Activated naive CD8-positive, alpha-beta T cell treated with anti-CD3 and anti-CD28 coated beads for 36 hours (primary cell): ENCODE results near the gene PDP2. TPM values are rescaled to one million over a fixed set of nuclear protein-coding genes. Genes with fewer than 3 reads are reported as not detected.

Experiments used
- DNase-seq: peaks from one replicate; pipeline ENCODE4 v3.0.0; 2021
- H3K27ac Mint-ChIP-seq: one replicate; pipeline ENCODE4 v1.8.0; 2022; ENCODE audit warnings: mild to moderate bottlenecking, moderate library complexity, mixed read lengths
- H3K27me3 Mint-ChIP-seq: one replicate; pipeline ENCODE4 v1.8.0; 2022; ENCODE audit warnings: mild to moderate bottlenecking, mixed read lengths
- H3K36me3 Mint-ChIP-seq: one replicate; pipeline ENCODE4 v1.8.0; 2021; ENCODE audit warnings: mild to moderate bottlenecking, mixed read lengths
- H3K4me1 Mint-ChIP-seq: one replicate; pipeline ENCODE4 v1.8.0; 2021; ENCODE audit warnings: mixed read lengths
- H3K4me3 Mint-ChIP-seq: one replicate; pipeline ENCODE4 v1.8.0; 2022; ENCODE audit warnings: mild to moderate bottlenecking, moderate library complexity, mixed read lengths
- H3K9me3 Mint-ChIP-seq: one replicate; pipeline ENCODE4 v1.8.0; 2022; ENCODE audit warnings: mixed read lengths
- total RNA-seq, 2 experiments: library from RNA; stranded (reverse); gene quantifications; one replicate each; pipeline ENCODE4 v1.2.3, GENCODE V29; 2021

PDP2 gene
- total RNA-seq, 2 experiments from 2014 or later = 25.5 to 25.9 TPM

DNA sequence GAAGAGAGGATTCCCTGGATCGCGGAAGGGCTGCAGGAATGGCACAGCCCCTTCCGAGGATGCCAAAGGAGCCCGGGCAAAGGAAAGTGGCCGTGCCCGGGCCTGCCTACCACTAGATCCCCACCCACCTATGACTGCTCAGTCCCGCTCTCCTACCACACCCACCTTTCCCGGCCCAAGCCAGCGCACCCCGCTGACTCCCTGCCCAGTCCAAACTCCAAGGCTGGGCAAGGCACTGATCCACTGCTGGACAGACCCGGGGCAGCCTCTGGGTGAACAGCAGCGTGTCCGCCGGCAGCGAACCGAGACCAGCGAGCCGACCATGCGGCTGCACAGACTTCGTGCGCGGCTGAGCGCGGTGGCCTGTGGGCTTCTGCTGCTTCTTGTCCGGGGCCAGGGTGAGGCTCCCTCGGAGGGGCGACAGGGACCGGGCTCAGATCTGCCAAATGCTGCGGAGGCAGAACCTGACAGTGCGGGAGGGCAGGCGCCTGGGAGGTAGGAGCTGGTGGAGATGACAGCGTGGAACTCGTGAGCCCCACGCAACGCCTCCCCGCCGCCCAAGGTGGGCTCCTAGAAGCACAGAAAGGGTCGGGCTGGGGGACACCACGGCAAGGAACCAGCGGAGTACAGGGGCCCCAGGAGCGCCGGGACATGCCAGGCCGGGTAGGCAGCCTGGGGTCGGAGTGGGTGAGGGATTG is 55.1 kb downstream of the PDP2 start, which contains the start of gene CES2:
CES2 (plus strand) TSS at position 203 of the 698 bp plus-strand sequence; CDS start at position 323, 120 bp downstream.
- H3K4me3 Mint-ChIP-seq = peak within 1 kb of the TSS; percentile 97
- peaks cover 38% of the 10 kb centered on the region for H3K4me1 Mint-ChIP-seq
- H3K36me3 Mint-ChIP-seq = peaks cover 30% of the 10 kb centered on the region
- DNase-seq = no peak
- H3K9me3 Mint-ChIP-seq = no peaks in the 10 kb centered on the region
- no peaks in the 10 kb centered on the region for H3K27me3 Mint-ChIP-seq
- peak within 1 kb of the TSS; percentile 99 for H3K27ac Mint-ChIP-seq

DNA sequence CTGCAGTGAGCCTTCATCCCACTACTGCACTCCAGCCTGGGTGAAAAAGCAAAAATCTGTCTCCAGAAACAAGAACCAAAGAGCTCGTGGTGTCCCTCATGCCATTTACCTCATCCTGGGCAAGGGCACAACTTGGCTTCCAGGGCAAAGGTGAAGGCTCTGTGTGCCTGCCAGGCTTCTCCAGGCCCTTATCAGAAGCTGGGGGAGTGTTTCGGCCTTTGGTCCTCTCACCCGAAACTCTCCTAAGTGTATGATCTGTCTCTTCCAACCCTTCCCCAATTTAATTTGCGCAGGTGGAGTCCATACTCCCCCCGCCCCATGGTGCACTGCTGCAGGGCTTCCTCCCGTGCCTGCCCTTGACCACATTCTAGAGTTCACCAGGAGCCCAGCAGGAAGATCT is 56.1 kb downstream of the PDP2 start:
- H3K36me3 Mint-ChIP-seq = peaks cover 30% of the 10 kb centered on the region
- no peaks in the 10 kb centered on the region for H3K27me3 Mint-ChIP-seq
- peak overlapping the region; percentile 32 for H3K4me3 Mint-ChIP-seq
- no peak for DNase-seq
- H3K4me1 Mint-ChIP-seq = peaks cover 38% of the 10 kb centered on the region
- no peaks in the 10 kb centered on the region for H3K9me3 Mint-ChIP-seq
- peak overlapping the region; percentile 12 for H3K27ac Mint-ChIP-seq

DNA sequence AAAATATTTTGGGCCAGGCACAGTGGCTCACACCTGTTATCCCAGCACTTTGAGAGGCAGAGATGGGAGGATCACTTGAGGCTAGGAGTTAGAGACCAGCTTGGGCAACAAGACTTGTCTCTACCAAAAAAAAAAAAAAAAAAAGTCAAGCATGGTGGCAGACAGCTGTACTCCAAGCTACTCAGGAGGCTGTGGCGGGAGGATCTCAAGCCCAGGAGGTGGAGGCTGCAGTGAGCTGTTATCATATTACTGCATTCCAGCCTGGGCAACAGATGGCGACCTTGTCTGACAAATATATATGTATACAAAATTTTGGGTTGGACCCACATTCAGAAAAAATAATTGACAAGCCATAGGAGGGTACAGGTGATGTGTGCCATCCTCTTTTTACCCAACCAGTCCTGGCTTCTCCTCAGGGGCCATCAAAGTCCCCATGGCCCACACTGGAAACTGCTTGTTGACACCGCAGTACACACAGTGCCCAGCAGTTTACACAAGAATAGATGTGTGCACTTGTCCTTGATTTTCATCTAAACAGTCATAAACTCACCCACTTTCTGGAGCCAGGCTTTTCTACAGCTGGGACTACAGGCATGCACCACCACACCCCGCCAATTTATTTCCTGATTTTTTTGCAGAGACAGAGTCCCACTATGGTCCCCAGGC is 56.7 kb downstream of the PDP2 start:
- Mint-ChIP-seq H3K9me3 (no peaks in the 10 kb centered on the region), H3K27ac (peak overlapping the region; percentile 14), H3K27me3 (no peaks in the 10 kb centered on the region), H3K36me3 (peaks cover 30% of the 10 kb centered on the region), H3K4me1 (peaks cover 34% of the 10 kb centered on the region), H3K4me3 (peak overlapping the region; percentile 32)
- DNase-seq = no peak

GRCh38 chr16:66937725-66938337 is 57.5 kb downstream of the PDP2 start:
- Mint-ChIP-seq H3K27ac (peak overlapping the region; percentile 14), H3K9me3 (no peaks in the 10 kb centered on the region), H3K4me1 (peaks cover 26% of the 10 kb centered on the region), H3K36me3 (peaks cover 26% of the 10 kb centered on the region), H3K27me3 (no peaks in the 10 kb centered on the region), H3K4me3 (no peak overlapping the region)
- no peak for DNase-seq

DNA sequence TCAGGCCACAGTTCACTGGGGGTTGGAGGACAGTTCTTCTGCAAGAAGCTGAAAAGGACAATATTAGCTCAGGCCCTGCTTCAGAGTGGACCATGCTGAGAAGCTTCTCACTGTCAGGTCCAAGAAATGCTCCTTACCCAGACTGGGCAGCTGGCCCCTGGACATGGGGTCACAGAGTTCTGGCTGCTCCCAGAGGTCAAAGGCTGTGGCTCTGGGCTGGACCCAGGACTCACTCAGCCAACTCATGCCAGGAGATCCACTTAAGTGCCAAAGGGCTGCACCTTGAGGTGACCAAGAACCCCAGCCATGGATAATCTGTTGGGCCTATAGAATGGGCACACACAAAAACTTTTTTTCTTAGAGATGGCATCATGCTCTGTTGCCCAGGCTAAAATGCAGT is 59.1 kb downstream of the PDP2 start:
- no peaks in the 10 kb centered on the region for H3K27me3 Mint-ChIP-seq
- no peak for DNase-seq
- no peak overlapping the region for H3K4me3 Mint-ChIP-seq
- H3K9me3 Mint-ChIP-seq = no peaks in the 10 kb centered on the region
- H3K4me1 Mint-ChIP-seq = peaks cover 16% of the 10 kb centered on the region
- H3K27ac Mint-ChIP-seq = no peak overlapping the region
- H3K36me3 Mint-ChIP-seq = peaks cover 15% of the 10 kb centered on the region

- H3K27me3 Mint-ChIP-seq = no peaks in the 10 kb centered on the region
- no peak overlapping the region for H3K27ac Mint-ChIP-seq
- DNase-seq = no peak
- no peaks in the 10 kb centered on the region for H3K9me3 Mint-ChIP-seq
- H3K4me1 Mint-ChIP-seq = peaks cover 16% of the 10 kb centered on the region
- no peak overlapping the region for H3K4me3 Mint-ChIP-seq
- peaks cover 12% of the 10 kb centered on the region for H3K36me3 Mint-ChIP-seq
Measured at GRCh38 chr16:66940236-66940635, 59.9 kb downstream of the PDP2 start.

Other genes starting within 250 kb of the PDP2 start
- gene CMTM4, start 183.8 kb upstream of the PDP2 start, total RNA-seq = 1 to 10 TPM; 2.4 to 2.8 TPM
- gene DYNC1LI2, start 128.9 kb upstream of the PDP2 start, total RNA-seq = 10 to 100 TPM; 38.8 to 41.1 TPM
- not detected for gene TERB1, start 78.9 kb upstream of the PDP2 start, total RNA-seq
- gene NAE1, start 49.5 kb upstream of the PDP2 start, total RNA-seq = 100 to 1,000 TPM; 118 to 121 TPM
- not detected for gene CA7, start 36.1 kb upstream of the PDP2 start, total RNA-seq
- gene CDH16, start 38.4 kb downstream of the PDP2 start, total RNA-seq = not detected
- gene RRAD, start 45.0 kb downstream of the PDP2 start, total RNA-seq = under 1 TPM; 0.20 to 0.33 TPM
- gene CIAO2B, start 53.9 kb downstream of the PDP2 start, total RNA-seq = 100 to 1,000 TPM; 152 to 153 TPM
- gene CES2, start 55.0 kb downstream of the PDP2 start, total RNA-seq = 10 to 100 TPM; 23.3 to 24.9 TPM
- under 1 TPM; 0.43 to 0.80 TPM for gene CES3, start 80.8 kb downstream of the PDP2 start, total RNA-seq
- 1 to 10 TPM; 3.5 to 4.6 TPM for gene CES4A, start 108.1 kb downstream of the PDP2 start, total RNA-seq
- 100 to 1,000 TPM; 110 to 114 TPM for gene CBFB, start 148.6 kb downstream of the PDP2 start, total RNA-seq
- gene PHAF1, start 229.4 kb downstream of the PDP2 start, total RNA-seq = 10 to 100 TPM; 13.8 to 14.9 TPM